Activated CD8-positive, alpha-beta T cell treated with anti-CD3 and anti-CD28 coated beads for 36 hours (primary cell): ENCODE data around the gene TPM2. TPM values are rescaled to one million over a fixed set of nuclear protein-coding genes. Genes with fewer than 3 reads are reported as not detected.

Experiments used
- ATAC-seq: fragments of 200-7000 bp; cut with Tn5 transposase; one replicate; pipeline ENCODE4 v1.10.0; 2021; ENCODE audit warnings: mild to moderate bottlenecking, moderate library complexity
- CTCF ChIA-PET: fragments of 350-600 bp; sonication (Branson Sonifier 250); formaldehyde crosslinking; loops from one replicate; lab custom pipeline; 2021; ENCODE audit warnings: antibody characterized with exemption; lab: Charles Lee
- POLR2A ChIA-PET: fragments of 350-600 bp; sonication (Branson Sonifier 250); formaldehyde crosslinking; loops from one replicate; lab custom pipeline; 2021; ENCODE audit warnings: antibody characterized with exemption; lab: Charles Lee
- DNase-seq: peaks from one replicate; pipeline ENCODE4 v3.0.0-alpha.2; 2020
- H3K27ac Mint-ChIP-seq: one replicate; pipeline ENCODE4 v1.8.0; 2021; ENCODE audit warnings: mild to moderate bottlenecking, mixed read lengths
- H3K27me3 Mint-ChIP-seq: one replicate; pipeline ENCODE4 v1.8.0; 2021; ENCODE audit warnings: mixed read lengths
- H3K36me3 Mint-ChIP-seq: one replicate; pipeline ENCODE4 v1.8.0; 2021; ENCODE audit warnings: low read depth, mixed read lengths
- H3K4me1 Mint-ChIP-seq: one replicate; pipeline ENCODE4 v1.8.0; 2021; ENCODE audit warnings: low read depth, mixed read lengths
- H3K4me3 Mint-ChIP-seq: one replicate; pipeline ENCODE4 v1.8.0; 2021; ENCODE audit warnings: mild to moderate bottlenecking, moderate library complexity, mixed read lengths
- H3K9me3 Mint-ChIP-seq: one replicate; pipeline ENCODE4 v1.8.0; 2021; ENCODE audit warnings: mixed read lengths
- CTCF ChIP-seq: fragments of 200-600 bp; IDR thresholded peaks from one replicate; pipeline ENCODE4 v1.8.0; 2022; ENCODE audit warnings: antibody characterized with exemption, mild to moderate bottlenecking
- intact Hi-C: fragments of 100-400 bp; cut with micrococcal nuclease; formaldehyde crosslinking; loops from one replicate; pipeline ENCODE4 v1.10.0; 2022
- total RNA-seq, 2 experiments: library from RNA; stranded (reverse); gene quantifications; one replicate each; pipeline ENCODE4 v1.2.3, GENCODE V29; 2021

Gene TPM2
- total RNA-seq, 2 experiments from 2014 or later, result 4.8 to 5.3 TPM

GRCh38 chr9:35713578-35713977, 23.9 kb upstream of the TPM2 start:
- Mint-ChIP-seq H3K27me3 (no peaks in the 10 kb centered on the region), H3K36me3 (peaks cover 54% of the 10 kb centered on the region), H3K4me3 (no peak overlapping the region), H3K4me1 (peaks cover 4% of the 10 kb centered on the region), H3K27ac (no peak overlapping the region), H3K9me3 (no peaks in the 10 kb centered on the region)
- DNase-seq (no peak), ATAC-seq (no peak)
- intact Hi-C loops, result no loop called here
- no peak for TF ChIP-seq CTCF
- ChIA-PET CTCF (interaction anchor here (15.2 kb wide), 1 partner anchor 17 kb away, joined by 121 read pairs; no protein-coding TSS in a partner anchor), POLR2A (interaction anchor here (0.8 to 1.3 kb wide), 3 partner anchors 14 to 19 kb away, joined by 3 to 4 read pairs (median 3); no protein-coding TSS in a partner anchor)

- Mint-ChIP-seq H3K36me3 (peaks cover 57% of the 10 kb centered on the region), H3K27me3 (no peaks in the 10 kb centered on the region), H3K27ac (no peak overlapping the region), H3K4me3 (no peak overlapping the region), H3K4me1 (peaks cover 4% of the 10 kb centered on the region), H3K9me3 (no peaks in the 10 kb centered on the region)
- no peak for DNase-seq
- ChIA-PET POLR2A (interaction anchor here (0.8 to 2.1 kb wide), 4 partner anchors 15 to 198 kb away, joined by 3 to 6 read pairs (median 3); no protein-coding TSS in a partner anchor), CTCF (interaction anchor here (0.8 to 15.2 kb wide), 5 partner anchors 17 to 96 kb away, joined by 3 to 121 read pairs (median 3); partner anchors contain the start of genes CCDC107 and RMRP)
- no peak for ATAC-seq
- no peak for TF ChIP-seq CTCF
- intact Hi-C loops, result no loop called here
Measured at GRCh38 chr9:35712762-35713400, 23.2 kb upstream of the TPM2 start.

GRCh38 chr9:35711501-35712428, 22.0 kb upstream of the TPM2 start:
- POLR2A ChIA-PET, result interaction anchor here (0.6 to 2.1 kb wide), 2 partner anchors 15 to 16 kb away, joined by 4 to 6 read pairs; no protein-coding TSS in a partner anchor
- H3K36me3 Mint-ChIP-seq, result peaks cover 60% of the 10 kb centered on the region
- no peak for ATAC-seq

GRCh38 chr9:35710818-35711500, 21.2 kb upstream of the TPM2 start:
- H3K4me1 Mint-ChIP-seq, result peaks cover 4% of the 10 kb centered on the region
- no peak overlapping the region for H3K27ac Mint-ChIP-seq
- DNase-seq, result no peak
- no peak for ATAC-seq
- TF ChIP-seq CTCF, result no peak
- H3K4me3 Mint-ChIP-seq, result no peak overlapping the region
- intact Hi-C loops, result no loop called here
- no peaks in the 10 kb centered on the region for H3K9me3 Mint-ChIP-seq
- H3K27me3 Mint-ChIP-seq, result no peaks in the 10 kb centered on the region
- ChIA-PET CTCF (interaction anchor here (1.8 to 15.2 kb wide), 2 partner anchors 15 to 53 kb away, joined by 7 to 121 read pairs; partner anchors contain the start of genes CCDC107 and RMRP), POLR2A (interaction anchor here (2.1 kb wide), 1 partner anchor 14 kb away, joined by 6 read pairs; no protein-coding TSS in a partner anchor)
- peaks cover 55% of the 10 kb centered on the region for H3K36me3 Mint-ChIP-seq

More at GRCh38 chr9:35711501-35712428, 22.0 kb upstream of the TPM2 start:
- Mint-ChIP-seq H3K9me3 (no peaks in the 10 kb centered on the region), H3K4me1 (peaks cover 4% of the 10 kb centered on the region), H3K27me3 (no peaks in the 10 kb centered on the region), H3K27ac (peak overlapping the region; percentile 28), H3K4me3 (no peak overlapping the region)
- CTCF ChIA-PET, result interaction anchor here (0.8 to 15.2 kb wide), 5 partner anchors 16 to 95 kb away, joined by 3 to 121 read pairs (median 3); partner anchors contain the start of genes CCDC107 and RMRP
- TF ChIP-seq CTCF, result no peak
- intact Hi-C loops, result no loop called here
- DNase-seq, result no peak
